Activated CD8-positive, alpha-beta T cell treated with anti-CD3 and anti-CD28 coated beads for 36 hours (primary cell): ENCODE measurements around the gene TNFRSF25. TPM values are rescaled to one million over a fixed set of nuclear protein-coding genes. Genes with fewer than 3 reads are reported as not detected.
A peak's percentile ranks its signal among the peaks of the same experiment; 100 is the strongest.

ENCODE experiments used
- ATAC-seq: fragments of 200-7000 bp; cut with Tn5 transposase; one replicate; pipeline ENCODE4 v1.10.0; 2021; ENCODE audit warnings: mild to moderate bottlenecking, moderate library complexity
- CTCF ChIA-PET: fragments of 350-600 bp; sonication (Branson Sonifier 250); formaldehyde crosslinking; loops from one replicate; lab custom pipeline; 2021; ENCODE audit warnings: antibody characterized with exemption; lab: Charles Lee
- POLR2A ChIA-PET: fragments of 350-600 bp; sonication (Branson Sonifier 250); formaldehyde crosslinking; loops from one replicate; lab custom pipeline; 2021; ENCODE audit warnings: antibody characterized with exemption; lab: Charles Lee
- DNase-seq: peaks from one replicate; pipeline ENCODE4 v3.0.0-alpha.2; 2020
- H3K27ac Mint-ChIP-seq: one replicate; pipeline ENCODE4 v1.8.0; 2021; ENCODE audit warnings: mild to moderate bottlenecking, mixed read lengths
- H3K27me3 Mint-ChIP-seq: one replicate; pipeline ENCODE4 v1.8.0; 2021; ENCODE audit warnings: mixed read lengths
- H3K36me3 Mint-ChIP-seq: one replicate; pipeline ENCODE4 v1.8.0; 2021; ENCODE audit warnings: low read depth, mixed read lengths
- H3K4me1 Mint-ChIP-seq: one replicate; pipeline ENCODE4 v1.8.0; 2021; ENCODE audit warnings: low read depth, mixed read lengths
- H3K4me3 Mint-ChIP-seq: one replicate; pipeline ENCODE4 v1.8.0; 2021; ENCODE audit warnings: mild to moderate bottlenecking, moderate library complexity, mixed read lengths
- H3K9me3 Mint-ChIP-seq: one replicate; pipeline ENCODE4 v1.8.0; 2021; ENCODE audit warnings: mixed read lengths
- CTCF ChIP-seq: fragments of 200-600 bp; IDR thresholded peaks from one replicate; pipeline ENCODE4 v1.8.0; 2022; ENCODE audit warnings: antibody characterized with exemption, mild to moderate bottlenecking
- intact Hi-C: fragments of 100-400 bp; cut with micrococcal nuclease; formaldehyde crosslinking; loops from one replicate; pipeline ENCODE4 v1.10.0; 2022
- total RNA-seq, 2 experiments: library from RNA; stranded (reverse); gene quantifications; one replicate each; pipeline ENCODE4 v1.2.3, GENCODE V29; 2021

The TNFRSF25 gene
- total RNA-seq, 2 experiments from 2014 or later, result 55.8 to 57.8 TPM

GRCh38 chr1:6462412-6463119 is 3.4 kb downstream of the TNFRSF25 start:
- intact Hi-C loops, result no loop called here
- no peak for ATAC-seq
- no peak overlapping the region for H3K4me3 Mint-ChIP-seq
- TF ChIP-seq CTCF, result no peak
- no peak for DNase-seq
- peaks cover 49% of the 10 kb centered on the region for H3K4me1 Mint-ChIP-seq
- H3K9me3 Mint-ChIP-seq, result no peaks in the 10 kb centered on the region
- H3K27me3 Mint-ChIP-seq, result no peaks in the 10 kb centered on the region
- ChIA-PET POLR2A (interaction anchor here (0.7 to 4.1 kb wide), 3 partner anchors 13 to 435 kb away, joined by 3 to 12 read pairs (median 5); partner anchors contain the start of gene PLEKHG5), CTCF (interaction anchor here (0.9 to 1.5 kb wide), 7 partner anchors 8 to 216 kb away, joined by 3 to 6 read pairs (median 4); no protein-coding TSS in a partner anchor)
- peaks cover 28% of the 10 kb centered on the region for H3K36me3 Mint-ChIP-seq
- peak overlapping the region; percentile 84 for H3K27ac Mint-ChIP-seq

GRCh38 chr1:6461538-6462411 is 4.2 kb downstream of the TNFRSF25 start:
- Mint-ChIP-seq H3K27me3 (peaks cover 5% of the 10 kb centered on the region), H3K9me3 (no peaks in the 10 kb centered on the region), H3K27ac (peak overlapping the region; percentile 84), H3K4me3 (peak overlapping the region; percentile 24), H3K36me3 (peaks cover 28% of the 10 kb centered on the region), H3K4me1 (peaks cover 49% of the 10 kb centered on the region)
- DNase-seq (peak; percentile 53), ATAC-seq (no peak)
- intact Hi-C loops, result no loop called here
- TF ChIP-seq CTCF, result no peak
- CTCF ChIA-PET, result interaction anchor here (0.9 to 1.2 kb wide), 4 partner anchors 14 to 24 kb away, joined by 3 to 6 read pairs (median 4); no protein-coding TSS in a partner anchor
- POLR2A ChIA-PET, result interaction anchor here (1.5 to 4.1 kb wide), 2 partner anchors 12 to 28 kb away, joined by 5 to 12 read pairs; partner anchors contain the start of gene PLEKHG5

- H3K9me3 Mint-ChIP-seq, result no peaks in the 10 kb centered on the region
- peaks cover 11% of the 10 kb centered on the region for H3K27me3 Mint-ChIP-seq
- TF ChIP-seq CTCF, result no peak
- peak overlapping the region; percentile 66 for H3K4me3 Mint-ChIP-seq
- intact Hi-C loops, result no loop called here
- DNase-seq (no peak), ATAC-seq (no peak)
- peak overlapping the region; percentile 93 for H3K27ac Mint-ChIP-seq
- H3K36me3 Mint-ChIP-seq, result peaks cover 28% of the 10 kb centered on the region
- POLR2A ChIA-PET, result interaction anchor here (1.3 to 4.1 kb wide), 3 partner anchors 19 to 29 kb away, joined by 3 to 12 read pairs (median 4); partner anchors contain the start of gene PLEKHG5
- CTCF ChIA-PET, result interaction anchor here (1.1 to 3.0 kb wide), 6 partner anchors 9 to 38 kb away, joined by 3 to 20 read pairs (median 8); no protein-coding TSS in a partner anchor
- H3K4me1 Mint-ChIP-seq, result peaks cover 49% of the 10 kb centered on the region
These were observed 4.9 kb downstream of the TNFRSF25 start for GRCh38 chr1:6461051-6461530.

GRCh38 chr1:6460301-6461050 is 5.5 kb downstream of the TNFRSF25 start:
- Mint-ChIP-seq H3K9me3 (no peaks in the 10 kb centered on the region), H3K27ac (peak overlapping the region; percentile 93), H3K4me1 (peaks cover 50% of the 10 kb centered on the region), H3K36me3 (peaks cover 28% of the 10 kb centered on the region), H3K27me3 (peaks cover 16% of the 10 kb centered on the region), H3K4me3 (peak overlapping the region; percentile 66)
- ChIA-PET CTCF (interaction anchor here (0.7 to 3.0 kb wide), 11 partner anchors 9 to 113 kb away, joined by 3 to 20 read pairs (median 6); no protein-coding TSS in a partner anchor), POLR2A (interaction anchor here (1.3 to 4.1 kb wide), 4 partner anchors 18 to 214 kb away, joined by 3 to 12 read pairs (median 4); partner anchors contain the start of gene PLEKHG5)
- peak; percentile 87 for ATAC-seq
- peak; percentile 91 for DNase-seq
- no peak for TF ChIP-seq CTCF
- intact Hi-C loops, result no loop called here
